IMR-90 (cell line): ENCODE measurements around the gene CCSER1. TPM values are rescaled to one million over a fixed set of nuclear protein-coding genes. Genes with fewer than 3 reads are reported as not detected.
"Not testable (repeated sequence)": the region's sequence is repeated elsewhere in the genome, so short reads cannot be mapped to it uniquely, and the experiment has no call there.

Source experiments
- ATAC-seq: fragments of 200-7000 bp; cut with Tn5 transposase; 2 replicates; pipeline ENCODE4 v1.9.1; 2020; ENCODE audit warnings: low read depth, mild to moderate bottlenecking, moderate library complexity
- BruUV-seq: library from RNA; stranded (reverse); fragments of 400-500 nt; replicated peaks from 2 replicates; lab custom pipeline; 2021; lab: Mats Ljungman, UMichigan
- CTCF ChIA-PET: fragments of 300-600 bp; formaldehyde crosslinking; extraction: SDS; loops from one replicate; lab custom pipeline; 2021; ENCODE audit warnings: antibody characterized with exemption; lab: Yijun Ruan, JAX
- POLR2A ChIA-PET: fragments of 300-600 bp; sonication (Branson Sonifier 250); formaldehyde crosslinking; loops from one replicate; lab custom pipeline; 2022; ENCODE audit warnings: antibody characterized with exemption; ENCODE audit not compliant: unreplicated experiment; lab: Charles Lee
- DNase-seq: peaks from one replicate; pipeline ENCODE4 v3.0.0; 2013
- H2AFZ ChIP-seq: replicated peaks from 2 replicates; pipeline ENCODE3; 2013; ENCODE audit warnings: low read length, mild to moderate bottlenecking; ENCODE audit not compliant: poor library complexity
- H2AK5ac ChIP-seq: 2 replicates; pipeline ENCODE4 v1.6.1; 2013; ENCODE audit warnings: low read depth, low read length, inconsistent platforms
- H2AK9ac ChIP-seq: replicated peaks from 2 replicates; pipeline ENCODE3; 2013; ENCODE audit warnings: mild to moderate bottlenecking, low read depth, low read length, moderate library complexity; ENCODE audit not compliant: poor library complexity
- H2BK120ac ChIP-seq: 2 replicates; pipeline ENCODE4 v1.6.1; 2013; ENCODE audit warnings: low read depth, low read length, inconsistent platforms
- H2BK15ac ChIP-seq: 3 replicates; pipeline ENCODE4 v1.6.1; 2013; ENCODE audit warnings: low read depth, low read length, inconsistent platforms
- H2BK20ac ChIP-seq: 2 replicates; pipeline ENCODE4 v1.6.1; 2013; ENCODE audit warnings: low read depth, mild to moderate bottlenecking, inconsistent platforms, low read length, moderate library complexity
- H2BK5ac ChIP-seq: 2 replicates; pipeline ENCODE4 v1.6.1; 2013; ENCODE audit warnings: mild to moderate bottlenecking, low read depth, low read length, inconsistent platforms; ENCODE audit not compliant: poor library complexity, severe bottlenecking
- H3K14ac ChIP-seq: replicated peaks from 2 replicates; pipeline ENCODE4 v1.6.1; 2013; ENCODE audit warnings: low read depth, low read length, inconsistent platforms
- H3K18ac ChIP-seq: 2 replicates; pipeline ENCODE4 v1.6.1; 2013; ENCODE audit warnings: low read depth, low read length, control low read depth
- H3K23ac ChIP-seq: 2 replicates; pipeline ENCODE4 v1.6.1; 2013; ENCODE audit warnings: low read depth, low read length, inconsistent platforms
- H3K27ac ChIP-seq: 2 replicates; pipeline ENCODE4 v1.5.1; 2013; ENCODE audit warnings: mild to moderate bottlenecking, control low read depth, low read length; ENCODE audit not compliant: insufficient read depth
- H3K27me3 ChIP-seq: 2 replicates; pipeline ENCODE4 v1.6.1; 2013; ENCODE audit warnings: low read length; ENCODE audit not compliant: control insufficient read depth, insufficient read depth
- H3K36me3 ChIP-seq: 2 replicates; pipeline ENCODE4 v1.6.1; 2013; ENCODE audit warnings: low read length, mixed read lengths; ENCODE audit not compliant: control insufficient read depth, insufficient read depth
- H3K4ac ChIP-seq: 2 replicates; pipeline ENCODE4 v1.6.1; 2013; ENCODE audit warnings: low read depth, low read length, inconsistent platforms
- H3K4me1 ChIP-seq: 2 replicates; pipeline ENCODE4 v1.6.1; 2013; ENCODE audit warnings: low read length, mixed read lengths; ENCODE audit not compliant: control insufficient read depth, insufficient read depth
- H3K4me2 ChIP-seq: 2 replicates; pipeline ENCODE4 v1.6.1; 2013; ENCODE audit warnings: low read depth, mild to moderate bottlenecking, control low read depth, low read length, moderate library complexity
- H3K4me3 ChIP-seq: 2 replicates; pipeline ENCODE4 v1.5.1; 2013; ENCODE audit warnings: low read depth, mild to moderate bottlenecking, control low read depth, low read length, moderate library complexity; ENCODE audit not compliant: insufficient read depth
- H3K56ac ChIP-seq: 2 replicates; pipeline ENCODE4 v1.6.1; 2013; ENCODE audit warnings: low read length, inconsistent platforms; ENCODE audit not compliant: insufficient read depth; ENCODE audit errors: extremely low read depth
- H3K79me1 ChIP-seq, 2 experiments: 2 replicates each; pipeline ENCODE4 v1.6.1; 2013; ENCODE audit warnings: low read length in 2 of 2, inconsistent platforms in 1 of 2, low read depth in 1 of 2
- H3K9ac ChIP-seq: 2 replicates; pipeline ENCODE4 v1.6.1; 2013; ENCODE audit warnings: low read depth, low read length, control low read depth
- H3K9me1 ChIP-seq: 2 replicates; pipeline ENCODE4 v1.6.1; 2013; ENCODE audit warnings: low read length, inconsistent platforms; ENCODE audit not compliant: insufficient read depth
- H3K9me3 ChIP-seq: 2 replicates; pipeline ENCODE4 v1.6.1; 2013; ENCODE audit warnings: low read length; ENCODE audit not compliant: control insufficient read depth, insufficient read depth
- H4K20me1 ChIP-seq: 2 replicates; pipeline ENCODE4 v1.6.1; 2013; ENCODE audit warnings: low read length, inconsistent platforms; ENCODE audit not compliant: insufficient read depth
- H4K5ac ChIP-seq: 2 replicates; pipeline ENCODE4 v1.6.1; 2013; ENCODE audit warnings: mild to moderate bottlenecking, low read depth, low read length, control low read depth
- H4K8ac ChIP-seq, 2 experiments: 2 replicates each; pipeline ENCODE4 v1.6.1; 2013; ENCODE audit warnings: low read depth in 2 of 2, low read length in 2 of 2, control low read depth in 1 of 2, inconsistent platforms in 1 of 2
- H4K91ac ChIP-seq: 2 replicates; pipeline ENCODE4 v1.6.1; 2013; ENCODE audit warnings: low read depth, low read length, inconsistent platforms; ENCODE audit not compliant: insufficient read depth
- FOS ChIP-seq: fragments of 150-350 bp; IDR thresholded peaks from 2 replicates; pipeline ENCODE4 v1.6.1; 2016; ENCODE audit warnings: low read depth, low read length
- WGBS, 2 experiments: methylation state at CpG; one replicate each; pipeline versions ENCODE4 v1.1.5 to v1.1.7; 2013; ENCODE audit warnings: missing lambda C conversion rate in 2 of 2; ENCODE audit not compliant: insufficient read length in 1 of 2; ENCODE audit errors: extremely low coverage in 2 of 2; 5-methylcytosine and 5-hydroxymethylcytosine counted together
- dilution Hi-C: fragments of 300-500 bp; cut with HindIII; formaldehyde crosslinking; loops from one replicate; pipeline ENCODE4 v1.14.3; 2018; ENCODE audit warnings: low sequenced_read_pairs; ENCODE audit not compliant: unreplicated experiment
- in situ Hi-C: fragments of 300-500 bp; cut with MboI; formaldehyde crosslinking; loops from 3 replicates; pipeline ENCODE4 v1.14.3; 2019; ENCODE audit warnings: low sequenced_read_pairs, inconsistent platforms, mixed read lengths
- intact Hi-C: fragments of 100-400 bp; cut with micrococcal nuclease; formaldehyde crosslinking; loops from 2 replicates; pipeline ENCODE4 v1.10.0; 2022
- polyA plus RNA-seq, 3 experiments: library from polyadenylated mRNA; depleted of rRNA; stranded (reverse); fragments of >200 nt; gene quantifications; 2 replicates each; pipeline ENCODE4 v1.2.3, GENCODE V29; 2012; ENCODE audit warnings: low replicate concordance in 1 of 3
- total RNA-seq: library from RNA; depleted of rRNA; stranded (reverse); fragments of >200 nt; gene quantifications from 2 replicates; pipeline ENCODE4 v1.2.3, GENCODE V29; 2012

The CCSER1 gene
- total and polyA plus RNA-seq, 2 of the 4 experiments (the other 2 are of a cell fraction), result not detected

- H3K36me3 ChIP-seq, H4K5ac ChIP-seq, H3K27me3 ChIP-seq, in situ Hi-C loops, H3K14ac ChIP-seq, H2BK20ac ChIP-seq, dilution Hi-C loops, H3K4me3 ChIP-seq, CTCF ChIA-PET, H3K9me1 ChIP-seq, BruUV-seq, H2AFZ ChIP-seq, H2AK9ac ChIP-seq, H3K9ac ChIP-seq, H3K9me3 ChIP-seq, H2BK15ac ChIP-seq, H3K4me1 ChIP-seq, H2AK5ac ChIP-seq, H4K20me1 ChIP-seq, H3K79me1 ChIP-seq: not testable (repeated sequence)
- peak overlapping the region; percentile 64 for H2BK120ac ChIP-seq
- TF ChIP-seq FOS, result 0 out of 2 replicates have a peak, but pooled peaks have one; percentile 26
- H4K91ac ChIP-seq, result peak overlapping the region; percentile 42; the same call in 1 of the 2 replicates
- 0 out of 2 replicates have a peak overlapping the region, but pooled peaks have one; percentile 60 for H3K23ac ChIP-seq
- POLR2A ChIA-PET, result interaction anchor here (0.6 kb wide), 1 partner anchor 521 kb away, joined by 3 read pairs; no protein-coding TSS in a partner anchor
- peak overlapping the region in 1 of 2 experiments; percentile 65; a peak in 3 of 4 replicates for H4K8ac ChIP-seq
- peak overlapping the region; percentile 28 for H3K4me2 ChIP-seq
- ATAC-seq, result peak; percentile 19
- peak overlapping the region; percentile 86 for H3K4ac ChIP-seq
- intact Hi-C loops, result loop anchor here (2.0 to 10.0 kb wide), 4 partner anchors 798 to 1915 kb away; no protein-coding TSS in a partner anchor
- 0 out of 2 replicates have a peak overlapping the region, but pooled peaks have one; percentile 15 for H3K56ac ChIP-seq
- DNase-seq, result peak; percentile 75
- no CpG with 5 or more reads among the region's 6 CpGs for WGBS, 2 experiments
- peak overlapping the region; percentile 98 for H2BK5ac ChIP-seq
- H3K18ac ChIP-seq, result peak overlapping the region; percentile 38; the same call in 1 of the 2 replicates
- H3K27ac ChIP-seq, result peak overlapping the region; percentile 77; the same call in 1 of the 2 replicates
Observed at GRCh38 chr4:90317140-90317539, 189.9 kb downstream of the CCSER1 start.
